GM13977 (cell line): Measurements from ENCODE around the gene ZBTB1.

ENCODE experiments used
- DNase-seq: peaks from one replicate; pipeline ENCODE4 v3.0.0; 2012; ENCODE audit warnings: low spot score
- in situ Hi-C: fragments of 300-500 bp; cut with MboI; formaldehyde crosslinking; loops from one replicate; pipeline ENCODE4 v1.12.0; 2022; ENCODE audit warnings: low sequenced_read_pairs, low pct_unique_long_range_greater_than_20kb, mixed read lengths, inconsistent platforms; ENCODE audit not compliant: unreplicated experiment
- TF ChIP-seq, protein P1 (sequence below): IDR thresholded peaks from 2 replicates; pipeline ENCODE4 v1.5.1; 2012; ENCODE audit warnings: mild to moderate bottlenecking, control low read depth; ENCODE audit not compliant: insufficient read depth; ENCODE audit errors: extremely low read depth, missing control alignments

Gene ZBTB1

DNA sequence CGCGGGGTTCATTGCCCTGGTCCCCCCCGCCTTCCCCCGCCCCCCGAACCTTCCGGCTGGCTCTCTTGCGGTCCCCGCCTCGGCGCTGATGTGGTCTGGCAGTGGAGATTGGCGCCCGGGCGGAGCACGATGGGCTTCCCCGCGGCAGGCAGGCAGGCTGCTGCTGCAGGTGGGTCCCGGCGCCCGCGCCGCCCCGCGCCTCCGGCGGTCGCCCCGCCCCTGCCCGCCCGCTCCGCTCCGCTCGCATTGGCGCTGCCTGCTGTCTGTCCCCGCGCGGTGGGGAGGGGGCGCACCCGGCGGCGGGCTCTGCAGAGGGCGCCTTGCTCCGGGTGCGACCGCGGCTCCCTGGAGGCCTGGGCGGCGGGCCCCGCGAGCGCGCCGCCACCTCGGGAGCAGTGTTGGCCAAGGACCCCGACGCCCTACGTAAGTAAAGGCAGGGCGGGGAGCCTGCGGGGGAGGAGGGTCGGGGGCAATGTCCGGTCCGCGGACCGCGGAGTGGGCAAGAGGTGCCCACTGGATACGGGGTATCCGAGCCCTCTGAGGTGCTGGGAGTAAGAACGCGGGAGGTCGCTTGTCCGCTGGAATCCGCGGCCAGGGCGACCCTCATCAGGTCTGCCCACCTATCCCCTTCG is 39.3 kb upstream of the ZBTB1 start, which contains the start of gene AKAP5:
TSS of gene AKAP5 (plus strand) at position 309 of the 632 bp plus-strand sequence. CDS start 2,896 bp downstream, outside the sequence.
- TF ChIP-seq, protein P1, sequence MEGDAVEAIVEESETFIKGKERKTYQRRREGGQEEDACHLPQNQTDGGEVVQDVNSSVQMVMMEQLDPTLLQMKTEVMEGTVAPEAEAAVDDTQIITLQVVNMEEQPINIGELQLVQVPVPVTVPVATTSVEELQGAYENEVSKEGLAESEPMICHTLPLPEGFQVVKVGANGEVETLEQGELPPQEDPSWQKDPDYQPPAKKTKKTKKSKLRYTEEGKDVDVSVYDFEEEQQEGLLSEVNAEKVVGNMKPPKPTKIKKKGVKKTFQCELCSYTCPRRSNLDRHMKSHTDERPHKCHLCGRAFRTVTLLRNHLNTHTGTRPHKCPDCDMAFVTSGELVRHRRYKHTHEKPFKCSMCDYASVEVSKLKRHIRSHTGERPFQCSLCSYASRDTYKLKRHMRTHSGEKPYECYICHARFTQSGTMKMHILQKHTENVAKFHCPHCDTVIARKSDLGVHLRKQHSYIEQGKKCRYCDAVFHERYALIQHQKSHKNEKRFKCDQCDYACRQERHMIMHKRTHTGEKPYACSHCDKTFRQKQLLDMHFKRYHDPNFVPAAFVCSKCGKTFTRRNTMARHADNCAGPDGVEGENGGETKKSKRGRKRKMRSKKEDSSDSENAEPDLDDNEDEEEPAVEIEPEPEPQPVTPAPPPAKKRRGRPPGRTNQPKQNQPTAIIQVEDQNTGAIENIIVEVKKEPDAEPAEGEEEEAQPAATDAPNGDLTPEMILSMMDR: peak; percentile 24
- in situ Hi-C loops: no loop called here
- peak; percentile 83 for DNase-seq

DNA sequence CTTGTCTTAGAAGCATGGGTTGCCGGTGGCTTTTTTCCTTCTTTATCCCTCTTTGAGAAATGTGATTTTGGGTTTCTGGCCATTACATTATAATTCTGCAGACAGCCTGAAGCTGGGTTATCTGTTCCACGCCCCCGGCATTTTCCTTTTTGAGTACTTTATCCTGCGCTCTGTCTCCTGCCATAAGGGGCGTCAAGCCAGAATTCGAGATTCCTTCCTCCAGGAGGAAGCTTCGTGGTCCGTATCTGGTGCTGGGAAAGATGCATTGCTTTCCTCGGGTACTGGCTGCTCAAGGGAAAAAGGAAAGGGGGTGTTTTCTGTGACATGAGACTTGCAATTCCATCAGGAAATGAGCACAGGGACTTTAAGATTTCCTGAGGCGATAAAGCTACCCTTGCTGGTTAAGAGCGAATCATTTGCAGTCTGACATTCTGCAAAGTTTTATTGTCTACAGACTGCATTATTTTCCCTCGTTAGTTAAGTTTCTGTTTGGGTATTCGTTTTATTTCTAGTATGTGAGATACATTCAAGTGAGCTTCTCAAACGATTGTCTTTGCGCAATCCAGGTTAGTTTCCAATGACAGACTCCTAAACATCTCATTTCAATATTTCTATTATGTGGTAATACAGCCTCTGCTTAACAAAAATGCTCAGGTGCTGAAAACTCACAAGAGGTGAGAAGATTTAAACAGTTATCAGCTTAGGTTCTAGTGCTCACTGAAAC is 38.6 kb upstream of the ZBTB1 start:
- in situ Hi-C loops: no loop called here
- no peak for DNase-seq
- TF ChIP-seq, protein P1: no peak

DNA sequence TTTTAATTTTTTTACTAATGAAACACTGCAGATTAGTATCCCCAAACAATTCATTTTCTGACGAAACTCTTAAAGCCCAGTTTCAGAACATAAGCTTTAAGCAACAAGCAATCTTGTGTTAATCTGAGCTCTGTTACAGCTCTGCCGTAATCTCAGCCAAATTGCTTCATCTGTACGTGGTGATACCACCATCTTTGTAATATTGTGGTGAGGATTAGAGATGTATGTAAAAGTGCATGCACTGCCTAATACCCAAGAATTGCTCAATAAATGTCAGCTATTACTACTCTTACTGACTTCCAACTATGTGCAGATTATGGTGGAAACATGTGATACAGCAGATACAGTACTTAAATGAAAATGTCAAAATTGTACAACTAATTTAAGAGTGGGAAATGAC is 37.5 kb upstream of the ZBTB1 start:
- in situ Hi-C loops: no loop called here
- TF ChIP-seq, protein P1: no peak
- no peak for DNase-seq

DNA sequence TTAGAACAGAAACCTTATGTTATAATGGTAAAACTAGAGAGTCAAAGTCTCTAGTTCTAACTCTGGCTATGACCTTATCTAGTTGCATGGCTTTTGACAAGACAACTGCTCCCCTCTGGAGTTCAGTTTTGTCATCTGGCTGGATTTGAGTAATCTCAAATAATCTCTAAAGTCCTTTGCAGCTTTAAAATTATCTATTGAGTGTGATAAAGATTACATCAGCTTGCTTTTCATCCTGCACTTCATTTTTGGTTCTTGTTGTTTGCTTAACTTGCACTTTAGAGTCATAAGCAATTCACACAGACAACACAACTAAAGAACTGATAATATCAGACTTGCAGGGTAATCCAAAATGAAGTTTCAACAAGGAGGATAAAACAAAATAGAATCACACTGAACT is 37.0 kb upstream of the ZBTB1 start:
- TF ChIP-seq, protein P1: no peak
- peak; percentile 23 for DNase-seq
- in situ Hi-C loops: no loop called here

DNA sequence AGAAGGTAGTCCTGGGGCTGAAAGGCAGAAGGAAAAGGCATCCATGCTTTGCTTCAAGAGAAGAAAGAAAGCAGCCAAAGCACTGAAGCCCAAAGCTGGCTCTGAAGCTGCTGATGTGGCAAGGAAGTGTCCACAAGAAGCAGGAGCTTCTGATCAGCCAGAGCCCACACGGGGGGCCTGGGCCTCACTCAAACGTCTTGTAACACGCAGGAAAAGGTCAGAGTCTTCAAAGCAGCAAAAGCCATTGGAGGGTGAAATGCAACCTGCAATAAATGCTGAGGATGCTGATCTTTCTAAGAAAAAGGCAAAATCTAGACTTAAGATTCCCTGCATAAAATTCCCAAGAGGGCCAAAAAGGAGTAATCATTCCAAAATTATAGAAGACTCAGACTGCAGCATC is 36.1 kb upstream of the ZBTB1 start:
- TF ChIP-seq, protein P1: no peak
- in situ Hi-C loops: no loop called here
- DNase-seq: no peak

DNA sequence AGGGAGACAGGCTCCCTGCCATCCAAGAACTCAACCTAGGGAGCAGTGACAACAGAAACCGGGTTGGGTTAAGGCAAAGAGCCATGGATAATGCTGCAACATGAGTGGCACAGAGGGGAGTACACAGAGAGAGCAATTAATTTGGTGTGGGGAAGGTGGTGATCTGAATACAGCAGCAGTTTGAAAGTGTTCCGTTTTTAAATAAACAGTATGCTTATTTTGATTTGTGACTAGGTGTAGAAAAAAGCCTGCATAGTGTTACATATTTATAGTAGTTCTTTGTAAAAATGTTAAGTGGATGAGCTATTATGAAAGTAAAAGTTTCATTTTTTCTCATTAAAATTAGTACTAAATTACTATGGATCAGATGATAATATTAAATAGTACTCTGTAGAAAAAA is 30.5 kb upstream of the ZBTB1 start:
- DNase-seq: no peak
- in situ Hi-C loops: no loop called here
- TF ChIP-seq, protein P1: no peak
